Neuronal stem cell (in vitro differentiated cells): ENCODE measurements around the gene WDHD1.
"Not testable (repeated sequence)": the region's sequence is repeated elsewhere in the genome, so short reads cannot be mapped to it uniquely, and the experiment has no call there.

Experiments used
- DNase-seq: peaks from one replicate; pipeline ENCODE4 v3.0.0-alpha.2; 2013; ENCODE audit warnings: low spot score
- H2AFZ ChIP-seq: one replicate; pipeline ENCODE4 v1.6.1; 2013; ENCODE audit warnings: mild to moderate bottlenecking, low read length, inconsistent platforms
- H2AK5ac ChIP-seq: 2 replicates; pipeline ENCODE4 v1.6.1; 2013; ENCODE audit warnings: low read depth, mild to moderate bottlenecking, inconsistent platforms, low read length, moderate library complexity, mixed read lengths
- H2BK120ac ChIP-seq: 2 replicates; pipeline ENCODE4 v1.6.1; 2013; ENCODE audit warnings: low read depth, mild to moderate bottlenecking, inconsistent platforms, low read length, moderate library complexity, mixed read lengths
- H2BK12ac ChIP-seq: one replicate; pipeline ENCODE4 v1.6.1; 2013; ENCODE audit warnings: low read length, inconsistent platforms
- H2BK15ac ChIP-seq: 2 replicates; pipeline ENCODE4 v1.6.1; 2013; ENCODE audit warnings: mild to moderate bottlenecking, low read length, inconsistent platforms, mixed read lengths
- H2BK5ac ChIP-seq: one replicate; pipeline ENCODE4 v1.6.1; 2013; ENCODE audit warnings: inconsistent platforms, mild to moderate bottlenecking, low read length, moderate library complexity
- H3K14ac ChIP-seq: one replicate; pipeline ENCODE4 v1.6.1; 2013; ENCODE audit warnings: low read length, inconsistent platforms
- H3K18ac ChIP-seq: 2 replicates; pipeline ENCODE4 v1.6.1; 2013; ENCODE audit warnings: low read length, inconsistent platforms
- H3K23ac ChIP-seq: 2 replicates; pipeline ENCODE4 v1.6.1; 2013; ENCODE audit warnings: low read depth, mild to moderate bottlenecking, mixed read lengths, low read length, inconsistent platforms; ENCODE audit not compliant: poor library complexity
- H3K27ac ChIP-seq: replicated peaks from 3 replicates; pipeline ENCODE4 v1.5.1; 2013; ENCODE audit warnings: low read length, inconsistent platforms
- H3K27me3 ChIP-seq, 3 experiments: 2 replicates each; pipeline ENCODE4 v1.6.1; 2013; ENCODE audit warnings: low read length in 3 of 3, mild to moderate bottlenecking in 2 of 3, inconsistent platforms in 1 of 3, low read depth in 1 of 3, mixed read lengths in 1 of 3, moderate library complexity in 1 of 3; ENCODE audit not compliant: control insufficient read depth in 3 of 3, insufficient read depth in 3 of 3
- H3K36me3 ChIP-seq, 2 donors: replicated peaks in 1 of 2; 2 replicates each; pipeline ENCODE4 v1.6.1; 2013; ENCODE audit warnings: low read length in 2 of 2; ENCODE audit not compliant: control insufficient read depth in 2 of 2, insufficient read depth in 2 of 2
- H3K4ac ChIP-seq: 2 replicates; pipeline ENCODE4 v1.6.1; 2013; ENCODE audit warnings: inconsistent platforms, mild to moderate bottlenecking, low read length, moderate library complexity
- H3K4me1 ChIP-seq, 2 donors: 1 replicate in 1 of 2; 2 replicates in 1 of 2; pipeline ENCODE4 v1.6.1; 2013; ENCODE audit warnings: low read length in 2 of 2, low read depth in 1 of 2; ENCODE audit not compliant: control insufficient read depth in 2 of 2, insufficient read depth in 1 of 2
- H3K4me2 ChIP-seq: one replicate; pipeline ENCODE4 v1.6.1; 2013; ENCODE audit warnings: mild to moderate bottlenecking, low read length, inconsistent platforms; ENCODE audit not compliant: insufficient read depth, poor library complexity, severe bottlenecking
- H3K4me3 ChIP-seq, 2 donors: 2 replicates each; pipeline ENCODE4 v1.5.1; 2013; ENCODE audit warnings: low read length in 2 of 2, mild to moderate bottlenecking in 2 of 2, inconsistent platforms in 1 of 2, moderate library complexity in 1 of 2
- H3K79me1 ChIP-seq: one replicate; pipeline ENCODE4 v1.6.1; 2013; ENCODE audit warnings: low read depth, mild to moderate bottlenecking, inconsistent platforms, low read length, moderate library complexity
- H3K9ac ChIP-seq: one replicate; pipeline ENCODE4 v1.6.1; 2013; ENCODE audit warnings: mild to moderate bottlenecking, low read depth, low read length, inconsistent platforms; ENCODE audit not compliant: poor library complexity
- H3K9me3 ChIP-seq, 2 donors: replicated peaks in 1 of 2; 2 replicates each; pipeline versions ENCODE3 to v1.6.1; 2013; ENCODE audit warnings: low read length in 2 of 2, mild to moderate bottlenecking in 2 of 2, inconsistent platforms in 1 of 2, low read depth in 1 of 2, mixed read lengths in 1 of 2, moderate library complexity in 1 of 2; ENCODE audit not compliant: control insufficient read depth in 2 of 2, insufficient read depth in 1 of 2
- H4K8ac ChIP-seq: one replicate; pipeline ENCODE4 v1.6.1; 2013; ENCODE audit warnings: low read depth, mild to moderate bottlenecking, inconsistent platforms, low read length, moderate library complexity
- H4K91ac ChIP-seq: one replicate; pipeline ENCODE4 v1.6.1; 2013; ENCODE audit warnings: low read length, low read depth, mild to moderate bottlenecking, inconsistent platforms; ENCODE audit not compliant: poor library complexity
- WGBS, 2 donors: extraction: QIAGEN DNeasy Blood & Tissue Kit; methylation state at CpG; one replicate each; pipeline ENCODE4 v1.1.7; 2013; ENCODE audit warnings: missing lambda C conversion rate in 2 of 2, mixed read lengths in 1 of 2; ENCODE audit not compliant: insufficient read length in 2 of 2, insufficient replicate concordance in 1 of 2; ENCODE audit errors: extremely low coverage in 2 of 2; 5-methylcytosine and 5-hydroxymethylcytosine counted together

The WDHD1 gene

DNA sequence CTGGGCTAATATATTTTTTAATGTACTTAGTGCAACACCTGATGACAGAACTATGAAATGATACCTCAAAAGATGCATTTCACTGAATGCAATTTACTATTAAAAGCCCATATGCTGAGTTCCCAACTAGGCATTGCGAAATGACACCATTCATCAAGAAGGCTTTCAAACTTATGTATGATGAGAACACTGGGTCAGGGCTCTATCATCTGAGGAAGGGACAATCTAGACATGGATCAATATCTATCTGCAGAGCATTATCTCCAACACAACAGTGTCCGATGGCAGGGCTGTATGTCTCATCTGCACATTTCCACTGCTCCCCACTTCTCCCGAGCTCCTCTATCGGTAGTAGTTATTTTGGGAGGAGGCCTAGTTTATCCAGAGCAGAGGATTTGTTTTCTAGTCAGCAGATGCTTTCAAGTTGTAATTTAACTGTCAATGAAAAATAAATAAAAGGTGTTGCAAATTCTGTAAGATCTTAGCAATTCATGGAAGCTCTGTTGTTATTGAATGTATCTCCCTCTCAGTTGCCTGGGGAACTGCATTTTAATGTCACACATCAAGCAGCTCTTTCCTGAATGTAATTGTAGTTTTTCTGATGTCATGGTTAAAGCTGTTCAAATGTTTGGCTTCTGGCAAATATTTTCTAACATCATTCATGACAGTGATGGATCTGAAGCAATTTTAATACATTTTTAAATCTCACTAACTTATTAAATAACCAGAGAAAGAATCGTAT is 116.9 kb downstream of the WDHD1 start:
- Histone ChIP-seq H2BK5ac (no peak overlapping the region), H3K4me3 (no peak overlapping the region), H3K4me2 (no peak overlapping the region), H3K18ac (no peak overlapping the region), H2BK15ac (no peak overlapping the region), H3K27ac (no peak overlapping the region), H3K9me3 (no peaks in the 10 kb centered on the region), H4K91ac (no peak overlapping the region), H3K27me3 (peaks cover 0 to 14% (median 0%) of the 10 kb centered on the region in 3 experiments), H3K4me1 (peaks cover 0 to 3% of the 10 kb centered on the region in 2 donors), H3K79me1 (no peaks in the 10 kb centered on the region), H3K9ac (no peak overlapping the region), H3K23ac (no peak overlapping the region), H3K36me3 (no peaks in the 10 kb centered on the region), H4K8ac (no peak overlapping the region), H2AK5ac (no peak overlapping the region), H2AFZ (peak overlapping the region; percentile 33), H3K14ac (no peak overlapping the region), H2BK120ac (no peak overlapping the region), H2BK12ac (no peak overlapping the region), H3K4ac (no peak overlapping the region)
- WGBS, 2 donors, result no CpG with 5 or more reads among the region's 5 CpGs
- no peak for DNase-seq

DNA sequence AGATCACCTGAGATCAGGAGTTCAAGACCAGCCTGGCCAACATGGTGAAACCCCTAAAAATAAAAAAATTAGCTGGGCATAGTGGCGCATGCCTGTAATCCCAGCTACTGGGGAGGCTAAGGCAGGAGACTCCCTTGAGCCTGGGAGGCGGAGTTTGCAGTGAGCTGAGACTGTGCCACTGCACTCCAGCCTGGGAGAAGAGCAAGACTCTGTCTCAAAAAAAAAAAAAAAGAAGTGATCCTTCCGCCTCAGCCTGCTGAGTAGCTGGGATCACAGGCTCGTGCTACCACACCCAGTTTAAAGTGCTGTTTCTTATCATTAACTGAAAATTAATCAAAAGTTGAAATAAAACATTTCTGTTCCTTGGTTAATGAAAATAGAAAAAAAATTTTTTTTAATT is 117.9 kb downstream of the WDHD1 start:
- not testable (repeated sequence) for H3K79me1 ChIP-seq, H3K27ac ChIP-seq, H2BK120ac ChIP-seq, H3K36me3 ChIP-seq, H2AFZ ChIP-seq, H3K4me1 ChIP-seq, H3K9me3 ChIP-seq, H3K18ac ChIP-seq, DNase-seq, H4K8ac ChIP-seq, H4K91ac ChIP-seq, H2BK5ac ChIP-seq, H2BK15ac ChIP-seq, H3K9ac ChIP-seq, H3K23ac ChIP-seq, H2AK5ac ChIP-seq, H3K4ac ChIP-seq, H3K14ac ChIP-seq, H2BK12ac ChIP-seq, H3K4me2 ChIP-seq, H3K4me3 ChIP-seq
- H3K27me3 ChIP-seq, result peaks cover 0 to 17% (median 0%) of the 10 kb centered on the region in 3 experiments
- WGBS, 2 donors, result no CpG with 5 or more reads among the region's 4 CpGs

DNA sequence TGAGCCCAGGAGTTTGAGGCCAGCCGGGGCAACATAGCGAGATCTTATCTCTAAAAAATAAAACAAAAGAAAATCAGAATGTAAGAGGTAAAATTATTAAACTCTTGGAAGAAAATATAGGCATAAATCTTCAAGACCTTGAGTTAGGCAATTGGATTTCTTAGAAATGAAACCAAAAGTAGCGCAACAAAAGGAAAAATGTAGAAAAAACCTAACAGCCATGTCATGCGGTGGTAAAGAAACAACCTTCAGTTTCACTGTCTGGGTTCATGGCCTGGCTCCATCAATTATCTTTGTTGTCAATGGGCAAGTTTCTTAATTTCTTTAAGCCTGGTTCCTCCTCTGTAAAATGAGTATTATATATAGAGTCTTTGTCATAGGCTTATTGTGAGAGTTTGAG is 118.7 kb downstream of the WDHD1 start:
- Histone ChIP-seq H2AFZ (no peak overlapping the region), H3K23ac (no peak overlapping the region), H3K4ac (no peak overlapping the region), H3K79me1 (no peaks in the 10 kb centered on the region), H3K4me3 (no peak overlapping the region), H2AK5ac (no peak overlapping the region), H4K91ac (no peak overlapping the region), H4K8ac (no peak overlapping the region), H3K27ac (no peak overlapping the region), H3K4me2 (no peak overlapping the region), H3K9ac (no peak overlapping the region), H2BK12ac (no peak overlapping the region), H3K14ac (no peak overlapping the region), H3K9me3 (no peaks in the 10 kb centered on the region), H3K18ac (no peak overlapping the region), H3K4me1 (peaks cover under 1 to 3% of the 10 kb centered on the region in 2 donors), H2BK15ac (no peak overlapping the region), H3K36me3 (no peaks in the 10 kb centered on the region), H3K27me3 (peaks cover 0 to 22% (median 4%) of the 10 kb centered on the region in 3 experiments), H2BK120ac (no peak overlapping the region), H2BK5ac (no peak overlapping the region)
- WGBS, 2 donors, result no CpG with 5 or more reads among the region's 4 CpGs
- no peak for DNase-seq

DNA sequence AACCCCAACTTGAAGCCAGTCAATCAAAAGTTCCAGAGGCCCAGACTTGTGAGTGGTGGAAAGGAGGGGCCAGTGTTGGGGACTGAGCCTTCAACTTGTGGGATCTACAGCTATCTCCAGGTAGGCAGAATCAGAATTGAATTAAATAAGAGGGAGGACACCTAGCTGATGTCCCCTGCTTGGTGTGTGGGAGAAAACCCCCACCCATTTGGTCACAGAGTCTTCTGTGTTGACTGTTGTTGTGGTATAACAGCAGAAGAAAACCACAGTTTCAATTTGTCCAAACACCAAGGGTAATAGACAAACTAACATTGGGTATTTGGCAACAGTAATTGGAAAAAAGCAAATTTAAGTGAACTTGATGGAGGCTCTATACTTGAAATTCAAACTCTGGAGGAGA is 120.8 kb downstream of the WDHD1 start:
- H3K4me3 ChIP-seq, result no peak overlapping the region
- H3K9ac ChIP-seq, result no peak overlapping the region
- DNase-seq, result no peak
- peaks cover 3% of the 10 kb centered on the region in 2 donors for H3K4me1 ChIP-seq
- no peak overlapping the region for H2AFZ ChIP-seq
- no peak overlapping the region for H3K23ac ChIP-seq
- no peaks in the 10 kb centered on the region for H3K36me3 ChIP-seq
- no peak overlapping the region for H2BK5ac ChIP-seq
- no peak overlapping the region for H2BK15ac ChIP-seq
- no peak overlapping the region for H3K14ac ChIP-seq
- H2AK5ac ChIP-seq, result no peak overlapping the region
- no peaks in the 10 kb centered on the region for H3K9me3 ChIP-seq
- no peak overlapping the region for H3K4me2 ChIP-seq
- no peak overlapping the region for H2BK120ac ChIP-seq
- H3K27ac ChIP-seq, result no peak overlapping the region
- no peak overlapping the region for H2BK12ac ChIP-seq
- peaks cover 3 to 32% (median 14%) of the 10 kb centered on the region in 3 experiments for H3K27me3 ChIP-seq
- H3K18ac ChIP-seq, result no peak overlapping the region
- no peak overlapping the region for H3K4ac ChIP-seq
- peaks cover 2% of the 10 kb centered on the region for H3K79me1 ChIP-seq
- no peak overlapping the region for H4K8ac ChIP-seq
- H4K91ac ChIP-seq, result no peak overlapping the region
